Loucy (cell line): ENCODE measurements around the gene FOS.
"Not testable (repeated sequence)": the region's sequence is repeated elsewhere in the genome, so short reads cannot be mapped to it uniquely, and the experiment has no call there.

Experiments used
- H2AFZ ChIP-seq: fragments of 200-600 bp; sonication (generic); 2 replicates; pipeline ENCODE4 v1.6.0; 2016; ENCODE audit warnings: antibody characterized with exemption, mild to moderate bottlenecking, low read length, moderate library complexity
- H3F3A ChIP-seq: fragments of 200-600 bp; 2 replicates; pipeline ENCODE4 v1.6.0; 2016; ENCODE audit warnings: antibody characterized with exemption, low read depth, mild to moderate bottlenecking
- H3K27me3 ChIP-seq: fragments of 200-600 bp; sonication (generic); 2 replicates; pipeline ENCODE4 v1.6.1; 2014; ENCODE audit warnings: low read length, mild to moderate bottlenecking; ENCODE audit not compliant: insufficient read depth, poor library complexity, severe bottlenecking
- H3K36me3 ChIP-seq: fragments of 200-600 bp; sonication (generic); 2 replicates; pipeline ENCODE4 v1.6.1; 2016; ENCODE audit warnings: low read length; ENCODE audit not compliant: insufficient read depth
- H3K4me1 ChIP-seq: fragments of 200-600 bp; sonication (generic); 2 replicates; pipeline ENCODE4 v1.5.1; 2014; ENCODE audit warnings: low read length, mild to moderate bottlenecking; ENCODE audit not compliant: insufficient read depth, poor library complexity, severe bottlenecking
- H3K4me2 ChIP-seq: fragments of 200-600 bp; sonication (generic); 2 replicates; pipeline ENCODE4 v1.6.0; 2014; ENCODE audit warnings: antibody characterized with exemption, low read length, low read depth, mild to moderate bottlenecking; ENCODE audit not compliant: poor library complexity, severe bottlenecking
- H3K4me3 ChIP-seq: fragments of 200-600 bp; sonication (generic); 2 replicates; pipeline ENCODE4 v1.5.1; 2014; ENCODE audit warnings: low read length, mild to moderate bottlenecking, mixed read lengths; ENCODE audit not compliant: poor library complexity, severe bottlenecking
- H3K79me2 ChIP-seq: fragments of 200-600 bp; sonication (generic); 2 replicates; pipeline ENCODE4 v1.6.1; 2014; ENCODE audit warnings: low read length; ENCODE audit not compliant: insufficient read depth
- H3K9ac ChIP-seq: fragments of 200-600 bp; sonication (generic); 2 replicates; pipeline ENCODE4 v1.6.0; 2014; ENCODE audit warnings: mild to moderate bottlenecking, low read depth, low read length, moderate library complexity; ENCODE audit not compliant: poor library complexity, severe bottlenecking
- H3K9me2 ChIP-seq: fragments of 200-600 bp; sonication (generic); replicated peaks from 2 replicates; pipeline ENCODE4 v1.6.1; 2016; ENCODE audit warnings: low read depth, low read length, mixed read lengths
- H3K9me3 ChIP-seq: fragments of 200-600 bp; sonication (generic); 2 replicates; pipeline ENCODE4 v1.6.1; 2014; ENCODE audit warnings: mild to moderate bottlenecking, antibody characterized with exemption, low read length, low read depth; ENCODE audit not compliant: insufficient read depth
- H4K20me1 ChIP-seq: fragments of 200-600 bp; sonication (generic); 2 replicates; pipeline ENCODE4 v1.6.0; 2014; ENCODE audit warnings: antibody characterized with exemption, low read length, mild to moderate bottlenecking; ENCODE audit not compliant: insufficient read depth, poor library complexity, severe bottlenecking
- EZH2phosphoT487 ChIP-seq: fragments of 200-600 bp; IDR thresholded peaks from 2 replicates; pipeline ENCODE4 v1.6.1; 2018; ENCODE audit warnings: antibody characterized with exemption, mild to moderate bottlenecking, moderate library complexity, borderline replicate concordance
- TF ChIP-seq, protein P1 (sequence below): fragments of 200-600 bp; sonication (generic); conservative IDR thresholded peaks from 2 replicates; pipeline ENCODE4 v1.5.1; 2014; ENCODE audit warnings: mild to moderate bottlenecking, antibody characterized with exemption, low read length

FOS gene

GRCh38 chr14:75307700-75308379 lies 29.2 kb downstream of the FOS start:
- Histone ChIP-seq H3F3A (no peaks in the 10 kb centered on the region), H3K79me2 (no peaks in the 10 kb centered on the region), H3K36me3 (no peaks in the 10 kb centered on the region), H3K4me3 (no peak overlapping the region), H4K20me1 (no peaks in the 10 kb centered on the region), H3K9ac (no peak overlapping the region), H3K4me2 (no peak overlapping the region), H3K4me1 (peaks cover 8% of the 10 kb centered on the region), H2AFZ (peak overlapping the region; percentile 78), H3K9me3 (no peaks in the 10 kb centered on the region), H3K27me3 (no peaks in the 10 kb centered on the region), H3K9me2 (no peaks in the 10 kb centered on the region)
- no peak for TF ChIP-seq EZH2phosphoT487
- TF ChIP-seq, protein P1, sequence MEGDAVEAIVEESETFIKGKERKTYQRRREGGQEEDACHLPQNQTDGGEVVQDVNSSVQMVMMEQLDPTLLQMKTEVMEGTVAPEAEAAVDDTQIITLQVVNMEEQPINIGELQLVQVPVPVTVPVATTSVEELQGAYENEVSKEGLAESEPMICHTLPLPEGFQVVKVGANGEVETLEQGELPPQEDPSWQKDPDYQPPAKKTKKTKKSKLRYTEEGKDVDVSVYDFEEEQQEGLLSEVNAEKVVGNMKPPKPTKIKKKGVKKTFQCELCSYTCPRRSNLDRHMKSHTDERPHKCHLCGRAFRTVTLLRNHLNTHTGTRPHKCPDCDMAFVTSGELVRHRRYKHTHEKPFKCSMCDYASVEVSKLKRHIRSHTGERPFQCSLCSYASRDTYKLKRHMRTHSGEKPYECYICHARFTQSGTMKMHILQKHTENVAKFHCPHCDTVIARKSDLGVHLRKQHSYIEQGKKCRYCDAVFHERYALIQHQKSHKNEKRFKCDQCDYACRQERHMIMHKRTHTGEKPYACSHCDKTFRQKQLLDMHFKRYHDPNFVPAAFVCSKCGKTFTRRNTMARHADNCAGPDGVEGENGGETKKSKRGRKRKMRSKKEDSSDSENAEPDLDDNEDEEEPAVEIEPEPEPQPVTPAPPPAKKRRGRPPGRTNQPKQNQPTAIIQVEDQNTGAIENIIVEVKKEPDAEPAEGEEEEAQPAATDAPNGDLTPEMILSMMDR, result peak; percentile 97

- H3K9ac ChIP-seq, H3K9me3 ChIP-seq, H2AFZ ChIP-seq, H3F3A ChIP-seq, H3K27me3 ChIP-seq, H3K4me2 ChIP-seq, H3K9me2 ChIP-seq, H3K36me3 ChIP-seq, H3K4me1 ChIP-seq, H3K79me2 ChIP-seq, H4K20me1 ChIP-seq, H3K4me3 ChIP-seq: not testable (repeated sequence)
These were observed 30.4 kb downstream of the FOS start for GRCh38 chr14:75308991-75309390.

DNA sequence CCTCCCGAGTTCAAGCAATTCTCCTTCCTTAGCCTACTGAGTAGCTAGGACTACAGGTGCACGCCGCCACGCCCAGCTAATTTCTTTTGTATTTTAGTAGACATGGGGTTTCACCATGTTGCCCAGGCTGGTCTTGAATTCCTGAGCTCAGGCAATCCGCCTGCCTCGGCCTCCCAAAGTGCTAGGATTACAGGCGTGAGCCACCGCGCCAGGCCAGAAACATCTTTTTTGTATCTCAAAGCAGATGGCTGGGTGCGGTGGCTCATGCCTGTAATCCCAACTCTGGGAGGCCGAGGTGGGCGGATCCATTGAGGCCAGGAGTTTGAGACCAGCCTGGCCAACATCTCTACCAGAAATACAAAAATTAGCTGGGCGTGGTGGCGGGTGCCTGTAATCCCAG lies 30.9 kb downstream of the FOS start:
- not testable (repeated sequence) for H3K79me2 ChIP-seq, H3K4me1 ChIP-seq, H3K27me3 ChIP-seq, H3K9ac ChIP-seq, H3K9me3 ChIP-seq, H4K20me1 ChIP-seq, H2AFZ ChIP-seq, H3K4me2 ChIP-seq, H3K9me2 ChIP-seq, H3F3A ChIP-seq, H3K4me3 ChIP-seq, H3K36me3 ChIP-seq

DNA sequence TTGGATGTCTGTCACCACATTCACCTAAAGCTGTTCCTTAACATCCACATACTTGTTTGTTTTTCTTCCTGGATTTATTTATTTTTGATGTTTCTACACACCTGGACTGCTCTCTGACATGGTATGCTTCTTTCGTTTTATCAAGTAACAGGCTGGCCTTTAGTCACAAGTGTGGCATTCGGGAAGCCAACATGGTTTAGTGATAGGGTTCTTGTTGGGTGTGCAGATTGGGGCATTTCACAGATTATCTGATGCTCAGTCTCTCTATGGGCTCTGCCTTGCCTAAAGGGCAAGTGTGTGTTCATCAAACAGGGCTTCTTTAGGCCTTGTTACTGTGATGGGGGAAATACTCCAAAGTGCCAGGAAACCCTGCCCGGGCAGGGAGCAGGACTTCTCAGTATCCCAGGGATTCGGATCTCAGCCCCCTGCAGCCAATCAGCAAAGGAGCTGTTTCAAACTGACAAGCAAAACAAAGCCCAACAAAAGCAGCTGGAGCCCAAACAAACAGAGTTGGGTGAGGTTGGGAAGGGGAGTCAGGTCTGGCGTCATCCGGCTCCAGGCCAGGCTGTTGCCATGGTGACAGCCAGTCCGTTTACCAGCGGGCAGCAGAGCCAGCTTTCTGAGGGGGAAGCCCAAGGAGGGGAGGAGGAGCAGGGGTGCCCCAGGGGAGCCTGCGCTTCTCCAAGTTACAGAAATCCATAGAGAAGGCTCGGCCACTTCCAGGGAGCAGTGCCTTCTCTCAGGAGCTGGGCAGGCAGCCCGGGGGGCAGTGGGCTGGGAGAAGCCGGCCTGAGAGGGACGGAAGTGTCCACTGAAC lies 31.9 kb downstream of the FOS start:
- Histone ChIP-seq H3K9me2 (no peaks in the 10 kb centered on the region), H3K27me3 (no peaks in the 10 kb centered on the region), H3K4me1 (peaks cover 16% of the 10 kb centered on the region), H2AFZ (no peak overlapping the region), H3K9ac (no peak overlapping the region), H3K36me3 (no peaks in the 10 kb centered on the region), H4K20me1 (no peaks in the 10 kb centered on the region), H3K4me3 (no peak overlapping the region), H3K4me2 (no peak overlapping the region), H3K79me2 (no peaks in the 10 kb centered on the region), H3K9me3 (no peaks in the 10 kb centered on the region), H3F3A (no peaks in the 10 kb centered on the region)
- TF ChIP-seq EZH2phosphoT487, result no peak
- TF ChIP-seq, protein P1, result no peak
